ENCODE results near the gene RNF148.
"Not testable (repeated sequence)": the region's sequence is repeated elsewhere in the genome, so short reads cannot be mapped to it uniquely, and the experiment has no call there.

The RNF148 gene

GRCh38 chr7:122679269-122679709 lies 23.4 kb downstream of the RNF148 start:
- H3K27ac Mint-ChIP-seq, H3K4me1 Mint-ChIP-seq, H3K27me3 Mint-ChIP-seq, H3K9me3 Mint-ChIP-seq, ATAC-seq, H3K4me3 Mint-ChIP-seq, H3K36me3 Mint-ChIP-seq: not testable (repeated sequence)

GRCh38 chr7:122677149-122677548 lies 25.6 kb downstream of the RNF148 start:
- H3K27ac Mint-ChIP-seq, result no peak overlapping the region
- H3K27me3 Mint-ChIP-seq, result no peaks in the 10 kb centered on the region
- H3K9me3 Mint-ChIP-seq, result no peaks in the 10 kb centered on the region
- ATAC-seq, result peak; percentile 31
- no peak overlapping the region for H3K4me3 Mint-ChIP-seq
- no peaks in the 10 kb centered on the region for H3K36me3 Mint-ChIP-seq
- H3K4me1 Mint-ChIP-seq, result no peaks in the 10 kb centered on the region

GRCh38 chr7:122676466-122676865 lies 26.3 kb downstream of the RNF148 start:
- Mint-ChIP-seq H3K9me3 (no peaks in the 10 kb centered on the region), H3K27ac (no peak overlapping the region), H3K36me3 (no peaks in the 10 kb centered on the region), H3K27me3 (no peaks in the 10 kb centered on the region), H3K4me3 (no peak overlapping the region), H3K4me1 (no peaks in the 10 kb centered on the region)
- ATAC-seq, result no peak

GRCh38 chr7:122675621-122676020 lies 27.1 kb downstream of the RNF148 start:
- Mint-ChIP-seq H3K36me3 (no peaks in the 10 kb centered on the region), H3K9me3 (no peaks in the 10 kb centered on the region), H3K27ac (no peak overlapping the region), H3K4me1 (no peaks in the 10 kb centered on the region), H3K27me3 (no peaks in the 10 kb centered on the region), H3K4me3 (no peak overlapping the region)
- no peak for ATAC-seq

- no peaks in the 10 kb centered on the region for H3K9me3 Mint-ChIP-seq
- no peak for ATAC-seq
- no peak overlapping the region for H3K27ac Mint-ChIP-seq
Measured at GRCh38 chr7:122675011-122675410, 27.7 kb downstream of the RNF148 start.

GRCh38 chr7:122674502-122674901 lies 28.2 kb downstream of the RNF148 start:
- H3K27ac Mint-ChIP-seq, result no peak overlapping the region
- ATAC-seq, result no peak

More at GRCh38 chr7:122675011-122675410, 27.7 kb downstream of the RNF148 start:
- no peaks in the 10 kb centered on the region for H3K27me3 Mint-ChIP-seq
- H3K36me3 Mint-ChIP-seq, result no peaks in the 10 kb centered on the region
- no peaks in the 10 kb centered on the region for H3K4me1 Mint-ChIP-seq
- no peak overlapping the region for H3K4me3 Mint-ChIP-seq

GRCh38 chr7:122673951-122674350 lies 28.8 kb downstream of the RNF148 start:
- no peak overlapping the region for H3K4me3 Mint-ChIP-seq
- no peaks in the 10 kb centered on the region for H3K36me3 Mint-ChIP-seq
- H3K27me3 Mint-ChIP-seq, result no peaks in the 10 kb centered on the region
- H3K9me3 Mint-ChIP-seq, result peaks cover 4% of the 10 kb centered on the region
- H3K4me1 Mint-ChIP-seq, result no peaks in the 10 kb centered on the region
- ATAC-seq, result peak; percentile 39
- no peak overlapping the region for H3K27ac Mint-ChIP-seq

More at GRCh38 chr7:122674502-122674901, 28.2 kb downstream of the RNF148 start:
- Mint-ChIP-seq H3K27me3 (no peaks in the 10 kb centered on the region), H3K9me3 (peaks cover 4% of the 10 kb centered on the region), H3K4me1 (no peaks in the 10 kb centered on the region), H3K36me3 (no peaks in the 10 kb centered on the region), H3K4me3 (no peak overlapping the region)

GRCh38 chr7:122672536-122672935 lies 30.2 kb downstream of the RNF148 start:
- H3K36me3 Mint-ChIP-seq, result no peaks in the 10 kb centered on the region
- no peaks in the 10 kb centered on the region for H3K27me3 Mint-ChIP-seq
- H3K4me1 Mint-ChIP-seq, result no peaks in the 10 kb centered on the region
- no peak for ATAC-seq
- peaks cover 4% of the 10 kb centered on the region for H3K9me3 Mint-ChIP-seq
- no peak overlapping the region for H3K4me3 Mint-ChIP-seq
- no peak overlapping the region for H3K27ac Mint-ChIP-seq

GRCh38 chr7:122663733-122664132 lies 39.0 kb downstream of the RNF148 start:
- no peak for ATAC-seq

GRCh38 chr7:122658856-122659255 lies 43.9 kb downstream of the RNF148 start:
- no peak overlapping the region for H3K27ac Mint-ChIP-seq
- H3K4me3 Mint-ChIP-seq, result no peak overlapping the region
- no peak for ATAC-seq
- H3K27me3 Mint-ChIP-seq, result no peaks in the 10 kb centered on the region
- H3K36me3 Mint-ChIP-seq, result no peaks in the 10 kb centered on the region
- H3K4me1 Mint-ChIP-seq, result no peaks in the 10 kb centered on the region
- no peaks in the 10 kb centered on the region for H3K9me3 Mint-ChIP-seq

More at GRCh38 chr7:122663733-122664132, 39.0 kb downstream of the RNF148 start:
- H3K4me3 Mint-ChIP-seq, result no peak overlapping the region
- no peak overlapping the region for H3K27ac Mint-ChIP-seq
- H3K4me1 Mint-ChIP-seq, result no peaks in the 10 kb centered on the region
- H3K27me3 Mint-ChIP-seq, result no peaks in the 10 kb centered on the region
- H3K36me3 Mint-ChIP-seq, result no peaks in the 10 kb centered on the region
- no peaks in the 10 kb centered on the region for H3K9me3 Mint-ChIP-seq

GRCh38 chr7:122653685-122654084 lies 49.0 kb downstream of the RNF148 start:
- Mint-ChIP-seq H3K36me3 (no peaks in the 10 kb centered on the region), H3K27me3 (no peaks in the 10 kb centered on the region), H3K9me3 (no peaks in the 10 kb centered on the region), H3K27ac (no peak overlapping the region), H3K4me1 (no peaks in the 10 kb centered on the region), H3K4me3 (no peak overlapping the region)
- ATAC-seq, result no peak

GRCh38 chr7:122652876-122653275 lies 49.8 kb downstream of the RNF148 start:
- Mint-ChIP-seq H3K27me3 (no peaks in the 10 kb centered on the region), H3K9me3 (no peaks in the 10 kb centered on the region), H3K27ac (no peak overlapping the region), H3K4me1 (no peaks in the 10 kb centered on the region), H3K4me3 (no peak overlapping the region), H3K36me3 (no peaks in the 10 kb centered on the region)
- ATAC-seq, result no peak
